Skeletal muscle tissue (tissue), 5 donors: ENCODE measurements around the gene SRGAP2C. TPM values are rescaled to one million over a fixed set of nuclear protein-coding genes. Genes with fewer than 3 reads are reported as not detected.
"Not testable (repeated sequence)": the region's sequence is repeated elsewhere in the genome, so short reads cannot be mapped to it uniquely, and the experiment has no call there.

Source experiments
- H3K27ac ChIP-seq: one replicate; pipeline ENCODE4 v1.7.0; 2013; ENCODE audit warnings: mild to moderate bottlenecking, low read depth, low read length, inconsistent platforms
- H3K27me3 ChIP-seq, 3 donors: one replicate each; pipeline ENCODE4 v1.7.0; 2013; ENCODE audit warnings: low read length in 3 of 3; ENCODE audit not compliant: control insufficient read depth in 3 of 3, insufficient read depth in 3 of 3
- H3K36me3 ChIP-seq, 3 donors: one replicate each; pipeline ENCODE4 v1.7.0; 2013; ENCODE audit warnings: low read length in 3 of 3; ENCODE audit not compliant: control insufficient read depth in 3 of 3, insufficient read depth in 3 of 3
- H3K4me1 ChIP-seq, 3 donors: one replicate each; pipeline ENCODE4 v1.7.0; 2013; ENCODE audit warnings: low read length in 3 of 3, mild to moderate bottlenecking in 3 of 3; ENCODE audit not compliant: control insufficient read depth in 3 of 3, insufficient read depth in 3 of 3
- H3K4me3 ChIP-seq, 3 donors: one replicate each; pipeline ENCODE4 v1.7.0; 2013; ENCODE audit warnings: low read length in 3 of 3
- H3K9ac ChIP-seq, 3 donors: one replicate each; pipeline ENCODE4 v1.7.0; 2013; ENCODE audit warnings: low read length in 3 of 3, mild to moderate bottlenecking in 3 of 3, moderate library complexity in 2 of 3, low read depth in 1 of 3
- H3K9me3 ChIP-seq, 3 donors: one replicate each; pipeline ENCODE4 v1.7.0; 2013; ENCODE audit warnings: low read length in 3 of 3; ENCODE audit not compliant: control insufficient read depth in 3 of 3
- small RNA-seq: library from RNA; depleted of rRNA; stranded (forward); fragments of <200 nt; gene quantifications from one replicate; pipeline ENCODE3, GENCODE V24; 2014
- total RNA-seq: library from RNA; depleted of rRNA; stranded (reverse); fragments of >200 nt; gene quantifications from one replicate; pipeline ENCODE4 v1.2.3, GENCODE V29; 2014
- donor health status: Osteomylitis.

SRGAP2C gene
- total RNA-seq, 1 donor from 2014 or later: 14.6 TPM

DNA sequence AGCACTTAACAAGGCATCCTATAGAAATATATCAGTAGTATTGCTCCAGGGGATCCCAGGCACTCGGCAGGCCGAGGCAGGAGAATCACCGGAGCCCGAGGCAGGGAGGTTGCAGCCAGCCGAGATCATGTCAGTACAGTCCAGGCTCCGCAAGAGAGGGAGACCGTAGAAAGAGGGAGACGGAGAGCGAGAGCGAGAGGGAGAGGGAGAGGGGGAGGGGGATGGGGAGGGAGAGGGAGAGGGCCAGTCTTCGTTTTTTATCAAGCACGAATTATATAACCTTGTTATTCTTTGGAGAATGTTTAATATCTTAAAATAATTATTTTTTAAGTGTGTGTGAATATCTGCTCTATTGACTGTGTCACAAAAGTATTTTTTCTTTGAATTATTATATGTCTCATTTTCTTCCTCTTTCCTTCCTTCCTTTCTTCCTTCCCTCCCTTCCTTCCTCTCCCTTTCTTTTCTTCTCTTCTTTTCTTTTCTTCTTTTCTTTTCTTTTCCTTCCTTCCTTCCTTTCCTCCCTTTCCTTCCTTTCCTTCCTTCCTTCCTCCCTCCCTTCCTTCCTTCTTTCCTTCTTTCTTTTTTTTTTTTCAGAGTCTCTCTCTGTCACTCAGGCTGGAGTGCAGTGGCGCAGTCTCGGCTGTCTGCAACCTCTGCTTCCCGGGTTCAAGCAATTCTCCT is 233.7 kb downstream of the SRGAP2C start:
- Histone ChIP-seq H3K27me3 (no peaks in the 10 kb centered on the region), H3K4me1 (peaks cover 0 to 4% (median 0%) of the 10 kb centered on the region in 3 donors), H3K9ac (no peak overlapping the region), H3K36me3 (no peaks in the 10 kb centered on the region), H3K9me3 (no peaks in the 10 kb centered on the region), H3K4me3 (no peak overlapping the region), H3K27ac (no peak overlapping the region)

DNA sequence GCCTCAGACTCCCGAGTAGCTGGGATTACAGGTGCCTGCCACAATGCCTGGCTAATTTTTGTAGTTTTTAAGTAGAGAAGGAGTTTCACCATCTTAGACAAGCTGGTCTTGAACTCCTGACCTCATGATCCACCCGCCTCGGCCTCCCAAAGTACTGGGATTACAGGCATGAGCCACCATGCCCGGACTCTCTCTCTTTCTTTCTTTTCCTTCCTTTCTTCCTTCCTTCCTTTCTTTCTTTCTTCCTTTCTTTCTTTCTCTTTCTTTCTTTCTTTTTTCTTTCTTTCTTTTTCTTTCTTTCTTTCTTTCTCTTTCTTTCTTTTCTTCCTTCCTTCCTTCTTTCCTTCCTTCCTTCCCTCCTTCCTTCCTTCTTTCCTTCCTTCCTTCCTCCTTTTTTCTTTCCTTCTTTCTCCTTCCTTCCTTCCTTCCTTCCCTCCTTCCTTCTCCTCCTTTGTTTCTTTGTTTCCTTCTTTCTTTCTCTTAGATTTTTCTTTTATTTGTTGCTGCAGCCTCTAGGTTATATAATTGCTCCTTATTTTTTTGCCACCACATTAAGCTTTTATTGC is 234.4 kb downstream of the SRGAP2C start:
- not testable (repeated sequence) for H3K27me3 ChIP-seq, H3K4me3 ChIP-seq, H3K9ac ChIP-seq, H3K4me1 ChIP-seq, H3K36me3 ChIP-seq, H3K27ac ChIP-seq, H3K9me3 ChIP-seq

DNA sequence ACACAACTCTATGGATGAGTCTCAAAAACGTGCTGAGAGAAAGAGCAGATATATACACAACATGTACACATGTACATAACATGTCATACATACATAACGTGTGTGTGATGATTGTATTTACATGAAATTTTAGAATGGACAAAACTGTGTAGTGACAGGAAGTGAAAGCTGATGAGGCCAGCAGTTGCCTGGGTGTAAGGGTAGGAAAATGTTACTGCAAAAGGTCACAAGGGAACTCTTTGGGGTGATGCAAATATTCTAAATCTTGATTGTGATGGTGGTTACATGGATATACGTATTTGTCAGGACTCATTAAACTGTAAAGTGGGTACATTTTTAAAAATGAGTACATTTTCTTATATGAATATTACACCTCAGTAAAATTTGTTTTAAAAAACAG is 236.7 kb downstream of the SRGAP2C start:
- H3K27ac ChIP-seq, H3K4me3 ChIP-seq, H3K4me1 ChIP-seq, H3K9ac ChIP-seq, H3K9me3 ChIP-seq, H3K36me3 ChIP-seq, H3K27me3 ChIP-seq: not testable (repeated sequence)

DNA sequence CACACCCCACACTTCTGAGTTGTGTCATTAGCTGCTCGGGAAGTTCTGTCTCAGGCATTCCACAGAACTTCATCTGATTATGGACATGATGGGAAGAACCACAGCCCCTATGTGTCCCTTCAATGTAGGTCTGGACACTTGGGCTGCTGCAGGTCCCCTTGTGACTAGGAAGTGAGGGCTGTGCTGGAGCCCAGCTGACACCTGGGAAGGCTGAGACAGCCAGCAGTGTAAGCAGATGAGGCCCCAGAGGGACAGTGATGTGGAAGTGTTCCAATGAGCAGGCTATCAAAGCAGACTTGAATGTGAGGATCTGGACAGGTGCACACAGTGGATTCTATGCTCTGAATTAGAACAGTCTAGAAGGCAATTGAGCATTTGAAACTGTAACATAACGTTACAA is 239.2 kb downstream of the SRGAP2C start:
- not testable (repeated sequence) for H3K4me3 ChIP-seq, H3K36me3 ChIP-seq, H3K9me3 ChIP-seq, H3K27ac ChIP-seq, H3K4me1 ChIP-seq, H3K9ac ChIP-seq, H3K27me3 ChIP-seq

DNA sequence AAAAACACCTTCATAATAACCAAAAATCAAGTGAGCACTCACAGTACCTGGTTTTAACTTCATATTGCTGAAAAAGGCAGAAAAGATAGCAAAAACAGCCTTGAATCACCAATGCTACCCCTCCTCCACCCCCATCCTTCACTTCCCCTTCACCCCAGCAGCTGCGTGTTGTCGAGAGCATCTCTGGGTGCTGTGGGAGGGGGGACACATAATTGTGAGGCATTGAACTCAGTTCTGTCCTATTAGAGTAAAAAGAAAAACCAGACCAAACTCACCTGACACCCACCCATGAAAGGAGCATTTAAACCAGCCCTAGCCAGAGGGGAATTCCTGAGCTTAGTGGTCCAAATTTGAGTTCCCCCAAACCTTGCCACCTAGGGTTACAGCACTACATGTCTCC is 248.7 kb downstream of the SRGAP2C start:
- not testable (repeated sequence) for H3K9me3 ChIP-seq, H3K9ac ChIP-seq, H3K36me3 ChIP-seq, H3K4me1 ChIP-seq, H3K27me3 ChIP-seq, H3K27ac ChIP-seq, H3K4me3 ChIP-seq

DNA sequence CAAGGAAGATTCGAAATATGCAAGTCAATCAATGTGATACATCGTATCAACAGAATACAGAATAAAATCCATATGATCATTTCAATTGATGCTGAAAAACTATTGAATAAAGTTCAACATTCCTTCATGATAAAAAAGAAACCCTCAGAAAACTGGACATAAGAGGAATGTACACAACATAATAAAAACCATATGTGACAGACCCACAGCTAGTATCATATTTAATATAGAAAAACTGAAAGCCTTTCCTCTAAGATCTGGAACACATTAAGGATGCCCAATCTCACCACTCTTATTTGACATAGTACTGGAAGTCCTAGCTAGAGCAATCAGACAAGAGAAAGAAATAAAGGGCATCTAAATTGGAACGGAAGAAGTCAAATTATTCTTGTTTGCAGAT is 254.1 kb downstream of the SRGAP2C start:
- H3K27ac ChIP-seq, H3K4me1 ChIP-seq, H3K27me3 ChIP-seq, H3K4me3 ChIP-seq, H3K9ac ChIP-seq, H3K36me3 ChIP-seq, H3K9me3 ChIP-seq: not testable (repeated sequence)

DNA sequence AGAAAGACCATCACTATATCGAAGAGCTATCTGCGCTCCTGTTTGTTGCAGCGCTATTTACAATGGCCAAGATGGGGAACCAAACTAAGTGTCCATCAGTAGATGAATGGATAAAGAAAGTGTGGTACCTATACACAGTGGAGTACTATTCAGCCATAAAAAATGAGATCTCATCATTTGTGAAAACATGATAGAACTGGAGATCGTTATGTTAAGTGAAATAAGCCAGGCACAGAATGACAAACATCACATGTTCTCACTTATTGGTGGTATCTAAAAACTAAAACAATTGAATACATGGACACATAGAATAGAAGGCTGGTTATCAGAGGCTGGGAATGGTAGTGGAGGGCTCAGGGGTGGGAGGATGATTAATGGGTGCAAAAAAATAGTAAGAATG is 256.2 kb downstream of the SRGAP2C start:
- Histone ChIP-seq H3K4me1 (no peaks in the 10 kb centered on the region), H3K27ac (no peak overlapping the region), H3K36me3 (no peaks in the 10 kb centered on the region), H3K9ac (no peak overlapping the region), H3K27me3 (no peaks in the 10 kb centered on the region), H3K9me3 (no peaks in the 10 kb centered on the region), H3K4me3 (no peak overlapping the region)

Small RNA genes within 50 kb of the gene (small RNA-seq; reads per million reads assigned to genes)
- gene AC243994.1: not detected

Other genes starting within 250 kb of the SRGAP2C start
- 1.0 TPM for gene FAM72B, start 635 bp upstream of the SRGAP2C start, total RNA-seq